HepG2 (cell line): ENCODE results near the gene FCHO1. TPM values are rescaled to one million over a fixed set of nuclear protein-coding genes. Genes with fewer than 3 reads are reported as not detected.

ENCODE experiments used
- CHCHD3 ChIP-seq: sonication (generic); formaldehyde crosslinking; IDR thresholded peaks from 2 replicates; pipeline ENCODE4 v1.8.0; 2022; ENCODE audit warnings: mild to moderate bottlenecking, missing genetic modification reagents, moderate library complexity
- ELF3 ChIP-seq: IDR thresholded peaks from 2 replicates; pipeline ENCODE4 v1.6.1; 2016; ENCODE audit warnings: missing genetic modification reagents, missing compliant biosample characterization
- ETV5 ChIP-seq: IDR thresholded peaks from 2 replicates; pipeline ENCODE4 v1.6.1; 2018; ENCODE audit warnings: missing biosample characterization, missing genetic modification reagents, inconsistent platforms, borderline replicate concordance
- IRF2 ChIP-seq: IDR thresholded peaks from 2 replicates; pipeline ENCODE4 v1.6.1; 2018; ENCODE audit warnings: missing genetic modification reagents, missing compliant biosample characterization
- MAX ChIP-seq: IDR thresholded peaks from 2 replicates; pipeline ENCODE4 v1.6.1; 2012; ENCODE audit warnings: inconsistent platforms
- MXI1 ChIP-seq: IDR thresholded peaks from 3 replicates; pipeline ENCODE4 v1.6.1; 2012; ENCODE audit warnings: low read depth, low read length, inconsistent platforms, borderline replicate concordance
- MYC ChIP-seq: sonication (generic); formaldehyde crosslinking; IDR thresholded peaks from 2 replicates; pipeline ENCODE4 v1.9.0; 2021; ENCODE audit warnings: missing genetic modification reagents, borderline replicate concordance
- MYPOP ChIP-seq: sonication (generic); formaldehyde crosslinking; IDR thresholded peaks from 2 replicates; pipeline ENCODE4 v1.8.1; 2023; ENCODE audit warnings: mild to moderate bottlenecking, moderate library complexity, missing genetic modification reagents
- NFE2 ChIP-seq: sonication (generic); formaldehyde crosslinking; IDR thresholded peaks from 2 replicates; pipeline ENCODE4 v1.4.0; 2020; ENCODE audit warnings: missing genetic modification reagents
- PATZ1 ChIP-seq: sonication (generic); formaldehyde crosslinking; IDR thresholded peaks from 2 replicates; pipeline ENCODE4 v1.4.0; 2020; ENCODE audit warnings: missing genetic modification reagents
- PAWR ChIP-seq: sonication (generic); formaldehyde crosslinking; IDR thresholded peaks from 2 replicates; pipeline ENCODE4 v1.4.0; 2020; ENCODE audit warnings: missing genetic modification reagents, mild to moderate bottlenecking, borderline replicate concordance
- PLRG1 ChIP-seq: fragments of 450-650 bp; conservative IDR thresholded peaks from 2 replicates; pipeline ENCODE4 v1.6.1; 2016
- RFX3 ChIP-seq: IDR thresholded peaks from 2 replicates; pipeline ENCODE4 v1.6.1; 2016; ENCODE audit warnings: missing biosample characterization, missing genetic modification reagents
- RFXANK ChIP-seq: IDR thresholded peaks from 2 replicates; pipeline ENCODE4 v1.6.1; 2016
- SP2 ChIP-seq: sonication (generic); formaldehyde crosslinking; IDR thresholded peaks from 2 replicates; pipeline ENCODE4 v1.5.1; 2020; ENCODE audit warnings: mild to moderate bottlenecking, missing genetic modification reagents
- SRSF1 ChIP-seq: fragments of 200-400 bp; formaldehyde crosslinking; optimal IDR thresholded peaks from 2 replicates; pipeline ENCODE3; 2017; ENCODE audit warnings: mild to moderate bottlenecking, low read depth, low read length, moderate library complexity
- SRSF4 ChIP-seq: fragments of 200-400 bp; formaldehyde crosslinking; IDR thresholded peaks from one replicate; pipeline ENCODE4 v1.6.1; 2018; ENCODE audit warnings: mild to moderate bottlenecking, low read depth, low read length, moderate library complexity; ENCODE audit not compliant: poor library complexity, severe bottlenecking
- TGIF2 ChIP-seq: IDR thresholded peaks from 2 replicates; pipeline ENCODE4 v1.6.1; 2016; ENCODE audit warnings: control low read depth, missing compliant biosample characterization
- TMF1 ChIP-seq: sonication (generic); formaldehyde crosslinking; IDR thresholded peaks from 2 replicates; pipeline ENCODE4 v1.8.1; 2022; ENCODE audit warnings: low read depth, missing genetic modification reagents
- ZBTB37 ChIP-seq: sonication (generic); formaldehyde crosslinking; IDR thresholded peaks from 2 replicates; pipeline ENCODE4 v1.4.0; 2020; ENCODE audit warnings: mild to moderate bottlenecking, missing genetic modification reagents
- ZBTB38 ChIP-seq: sonication (generic); formaldehyde crosslinking; IDR thresholded peaks from 2 replicates; pipeline ENCODE4 v1.5.1; 2020; ENCODE audit warnings: mild to moderate bottlenecking, missing genetic modification reagents
- ZIK1 ChIP-seq: sonication (generic); formaldehyde crosslinking; IDR thresholded peaks from 2 replicates; pipeline ENCODE4 v1.5.0; 2020; ENCODE audit warnings: mild to moderate bottlenecking, low read depth, missing genetic modification reagents, borderline replicate concordance
- ZNF33B ChIP-seq: sonication (generic); formaldehyde crosslinking; IDR thresholded peaks from 2 replicates; pipeline ENCODE4 v1.5.1; 2020; ENCODE audit warnings: mild to moderate bottlenecking, missing genetic modification reagents
- ZNF589 ChIP-seq: sonication (generic); formaldehyde crosslinking; conservative IDR thresholded peaks from 2 replicates; pipeline ENCODE4 v1.8.0; 2022; ENCODE audit warnings: mild to moderate bottlenecking, moderate library complexity, missing genetic modification reagents
- ZNF615 ChIP-seq: sonication (generic); formaldehyde crosslinking; IDR thresholded peaks from 2 replicates; pipeline ENCODE4 v1.5.0; 2020; ENCODE audit warnings: mild to moderate bottlenecking, missing genetic modification reagents, borderline replicate concordance
- ZNF619 ChIP-seq: sonication (generic); formaldehyde crosslinking; IDR thresholded peaks from 2 replicates; pipeline ENCODE4 v1.4.0; 2020; ENCODE audit warnings: mild to moderate bottlenecking, missing genetic modification reagents
- ZNF724P ChIP-seq: sonication (generic); formaldehyde crosslinking; IDR thresholded peaks from 2 replicates; pipeline ENCODE4 v1.8.0; 2022; ENCODE audit warnings: missing genetic modification reagents, borderline replicate concordance
- ZNF773 ChIP-seq: sonication (generic); formaldehyde crosslinking; IDR thresholded peaks from 2 replicates; pipeline ENCODE4 v1.4.0; 2020; ENCODE audit warnings: missing genetic modification reagents, borderline replicate concordance
- ZNF775 ChIP-seq: sonication (generic); formaldehyde crosslinking; IDR thresholded peaks from 2 replicates; pipeline ENCODE4 v1.4.0; 2020; ENCODE audit warnings: missing genetic modification reagents, mild to moderate bottlenecking, moderate library complexity, borderline replicate concordance
- polyA plus RNA-seq, 8 experiments: library from polyadenylated mRNA; depleted of rRNA in 3 of 8; stranded (reverse) in 7 of 8; unstranded in 1 of 8; fragments of >200 nt; fragmentation: Illumina TruSeq in 4 of 8; extraction: Trizol in 4 of 8; gene quantifications; 2 replicates each; pipeline versions ENCODE4 v1.2.1 to v1.2.3, GENCODE V29; 2011 to 2016; ENCODE audit warnings: low read depth in 4 of 8, missing spikeins in 1 of 8, mixed read lengths in 1 of 8; ENCODE audit not compliant: insufficient read depth in 1 of 8
- total RNA-seq, 5 experiments: library from RNA; depleted of rRNA; stranded (reverse); fragments of >200 nt; fragmentation: Illumina TruSeq; extraction: Trizol; gene quantifications; 2 replicates each; pipeline ENCODE4 v1.2.3, GENCODE V29; 2016; ENCODE audit warnings: low read depth in 1 of 5

Gene FCHO1
- total and polyA plus RNA-seq, 2 of the 13 experiments (the other 11 are each of a cell fraction or from before 2014, with no cell fraction given): 1.3 to 3.1 TPM

- no peak for TF ChIP-seq TMF1 (CRISPR knock-in tag)
- peak; percentile 72; the same call in 1 of the 2 replicates for TF ChIP-seq TGIF2
- TF ChIP-seq MYPOP (CRISPR knock-in tag): no peak
- TF ChIP-seq MXI1: peak; percentile 87; the same call in 2 of the 3 replicates
- no peak for TF ChIP-seq SRSF1
- TF ChIP-seq RFX3 (CRISPR knock-in tag): no peak
- peak; percentile 95 for TF ChIP-seq ETV5 (CRISPR knock-in tag)
- no peak for TF ChIP-seq ZNF33B
- no peak for TF ChIP-seq RFXANK (CRISPR knock-in tag)
- TF ChIP-seq PATZ1: peak; percentile 63
- TF ChIP-seq ZNF615 (CRISPR knock-in tag): no peak
- no peak for TF ChIP-seq ZBTB37
- peak; percentile 53; the same call in 1 of the 2 replicates for TF ChIP-seq IRF2
- TF ChIP-seq ZNF773 (CRISPR knock-in tag): no peak
- TF ChIP-seq PAWR (CRISPR knock-in tag): no peak
- no peak for TF ChIP-seq ZNF724P (CRISPR knock-in tag)
- TF ChIP-seq MYC (CRISPR knock-in tag): peak; percentile 84; the same call in 1 of the 2 replicates
- TF ChIP-seq CHCHD3 (CRISPR knock-in tag): no peak
- TF ChIP-seq ZNF589 (CRISPR knock-in tag): peak; percentile 46; the same call in 1 of the 2 replicates
- no peak for TF ChIP-seq PLRG1
- peak; percentile 22; the same call in 1 of the 2 replicates for TF ChIP-seq NFE2
- TF ChIP-seq ZNF619: no peak
- TF ChIP-seq ELF3 (CRISPR knock-in tag): peak; percentile 95
- no peak for TF ChIP-seq SRSF4
- TF ChIP-seq MAX: peak; percentile 86
- no peak for TF ChIP-seq SP2 (CRISPR knock-in tag)
- TF ChIP-seq ZBTB38 (CRISPR knock-in tag): no peak
- no peak for TF ChIP-seq ZIK1
- no peak for TF ChIP-seq ZNF775 (CRISPR knock-in tag)
Measured at GRCh38 chr19:17765069-17765618, 13.9 kb downstream of the FCHO1 start (continued).
